ENCODE measurements around the gene NUP37.

NUP37 gene

DNA sequence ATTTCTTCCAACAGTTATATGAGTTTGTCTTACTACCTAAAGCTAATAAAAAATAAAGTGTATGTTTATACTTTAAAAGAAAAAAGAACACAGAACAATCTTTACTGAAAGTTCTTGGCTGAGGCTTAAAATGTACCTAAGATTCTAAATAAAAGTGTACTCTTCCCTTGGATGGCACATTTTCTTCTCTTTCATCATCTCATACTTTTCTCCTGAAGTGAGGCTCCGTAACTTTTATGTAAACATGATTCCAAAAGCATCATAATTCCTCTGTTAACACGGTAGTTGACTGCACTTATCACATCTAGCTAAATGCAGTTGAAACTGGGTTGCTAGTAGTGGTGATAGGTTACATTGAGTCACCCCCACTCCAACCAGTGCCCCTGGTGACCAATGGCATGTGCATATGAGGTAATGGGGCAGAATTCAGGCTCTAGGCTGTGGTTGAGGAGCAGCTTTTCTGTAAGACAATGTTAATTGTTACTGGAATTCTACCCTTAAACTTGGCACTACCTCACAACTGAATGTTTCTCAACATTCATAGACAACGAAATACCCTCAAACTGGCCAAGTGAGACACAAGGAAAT lies 96.5 kb downstream of the NUP37 start:
- DNase-seq: no peak

Data from NCI-H774 (cell line).